NOMO-1 treated with DMSO at 0.1 percent for 48 hours (cell line): ENCODE results near the gene WT1.
"Not testable (repeated sequence)": the region's sequence is repeated elsewhere in the genome, so short reads cannot be mapped to it uniquely, and the experiment has no call there.

Source experiments
- DNase-seq: peaks from one replicate; lab custom pipeline; 2025; ENCODE audit not compliant: unreplicated experiment; lab: John Stamatoyannopoulos, UW

WT1 gene

DNA sequence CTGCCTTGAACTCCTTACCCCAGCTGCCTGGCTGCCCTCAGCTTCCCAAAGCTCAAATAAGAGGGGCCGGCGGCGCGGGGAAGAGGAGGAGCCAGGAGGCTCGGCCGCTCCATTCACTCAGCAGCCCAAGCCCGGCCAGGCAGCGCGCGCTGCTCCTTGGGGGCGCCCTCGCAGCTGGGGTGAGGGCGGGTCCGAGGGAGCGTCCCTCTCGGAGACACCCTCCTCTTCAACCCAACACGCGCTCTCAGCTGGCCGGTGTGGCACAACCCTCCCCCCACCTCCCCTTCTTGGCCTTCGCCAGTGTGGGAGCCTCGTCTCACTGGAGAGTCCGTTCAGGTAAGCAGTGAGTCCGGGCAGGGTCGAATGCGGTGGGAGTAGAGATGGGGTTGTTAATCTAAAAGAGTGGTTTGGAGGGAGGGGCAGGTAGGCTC, at the start of gene WT1:
TSS of gene WT1 (minus strand) at position 29 of the 431 bp plus-strand sequence.
- no peak for DNase-seq

DNA sequence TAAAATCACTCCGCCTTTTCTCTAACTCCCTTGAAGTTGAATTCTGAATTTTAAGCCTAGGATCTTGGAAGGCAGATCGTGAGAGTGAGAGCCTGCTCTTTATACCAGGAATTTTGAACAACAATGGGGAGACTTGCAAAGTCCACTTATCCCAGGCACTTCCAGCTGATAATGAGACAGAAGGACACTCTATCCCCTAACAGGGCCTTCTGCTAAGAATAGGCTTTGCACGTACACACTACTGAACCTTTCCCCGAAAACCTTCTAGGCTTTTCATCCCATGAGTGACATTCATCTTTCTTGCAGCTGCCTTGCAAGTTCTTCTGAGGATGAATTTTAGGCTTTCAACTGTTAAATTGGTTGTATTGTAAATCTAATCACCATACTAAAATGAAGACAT, 44.0 kb upstream of the WT1 start:
- DNase-seq, result no peak

DNA sequence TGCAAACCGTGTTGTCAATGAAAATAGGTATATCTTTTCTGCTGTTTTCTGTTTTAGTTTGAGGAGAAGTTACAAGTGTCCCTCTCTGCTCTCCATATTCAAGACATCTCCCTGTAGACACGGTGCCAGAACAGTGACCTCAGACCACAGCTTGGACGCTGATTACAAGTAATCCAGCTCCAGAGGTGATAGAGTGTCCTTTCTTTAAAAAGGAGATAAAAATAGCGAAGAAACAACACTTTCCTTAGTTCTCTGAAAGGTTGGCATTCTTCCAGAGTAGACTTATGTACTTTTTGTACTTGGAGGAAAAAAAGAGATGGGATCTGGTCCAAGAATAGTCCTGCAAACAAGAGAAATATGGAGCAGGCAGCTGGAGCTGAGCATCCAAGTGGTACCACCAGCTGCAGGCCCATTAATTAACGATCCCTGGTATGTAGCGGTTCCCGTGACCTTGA, 43.0 kb upstream of the WT1 start:
- DNase-seq, result no peak

DNA sequence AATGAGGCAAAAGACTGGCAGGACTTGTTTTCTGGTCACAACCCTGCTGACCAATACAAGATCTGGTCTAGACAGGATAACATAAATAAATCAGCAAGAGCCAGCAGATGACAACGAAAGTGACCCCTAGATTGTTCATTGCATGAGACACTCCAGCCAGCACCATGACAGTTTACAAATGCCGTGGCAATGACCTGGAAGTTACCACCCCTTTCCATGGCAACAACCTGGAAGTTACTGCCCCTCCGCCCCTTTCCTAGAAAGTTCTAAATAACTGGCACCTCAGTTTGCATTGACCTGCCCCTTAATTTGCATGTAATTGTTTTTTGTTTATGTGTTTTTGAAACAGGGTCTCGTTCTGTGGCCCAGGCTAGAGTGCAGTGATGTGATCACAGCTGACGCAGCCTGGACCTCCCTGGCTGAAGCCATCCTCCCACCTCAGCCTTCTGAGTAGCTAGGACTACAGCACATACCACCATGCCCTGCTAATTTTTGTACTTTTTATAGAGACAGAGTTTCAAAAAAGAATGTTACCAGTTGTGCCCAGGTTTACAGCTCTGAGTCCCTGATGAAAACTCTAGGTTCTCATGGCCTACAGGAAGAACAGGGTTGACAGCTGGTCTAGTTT, 38.1 kb upstream of the WT1 start:
- DNase-seq, result no peak

DNA sequence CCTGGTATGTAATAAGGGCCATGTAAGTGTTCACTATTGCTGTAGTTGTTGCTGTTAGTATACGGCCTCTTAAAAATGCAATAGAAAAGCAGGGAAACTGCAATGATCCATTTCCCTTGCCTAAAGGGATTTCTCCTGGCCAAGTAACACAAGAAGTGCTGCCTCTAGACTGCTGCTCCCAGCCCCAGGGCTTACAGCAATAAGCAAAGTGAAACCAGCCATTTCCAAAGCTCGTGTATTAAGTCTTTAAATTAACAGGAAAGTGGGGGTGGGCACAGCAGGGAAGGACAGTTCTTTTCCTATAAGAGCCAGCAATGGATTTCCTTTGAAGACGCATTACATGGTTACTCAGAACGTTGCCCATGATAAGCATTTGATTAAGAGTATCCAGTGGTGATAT, 36.9 kb upstream of the WT1 start:
- DNase-seq, result no peak

DNA sequence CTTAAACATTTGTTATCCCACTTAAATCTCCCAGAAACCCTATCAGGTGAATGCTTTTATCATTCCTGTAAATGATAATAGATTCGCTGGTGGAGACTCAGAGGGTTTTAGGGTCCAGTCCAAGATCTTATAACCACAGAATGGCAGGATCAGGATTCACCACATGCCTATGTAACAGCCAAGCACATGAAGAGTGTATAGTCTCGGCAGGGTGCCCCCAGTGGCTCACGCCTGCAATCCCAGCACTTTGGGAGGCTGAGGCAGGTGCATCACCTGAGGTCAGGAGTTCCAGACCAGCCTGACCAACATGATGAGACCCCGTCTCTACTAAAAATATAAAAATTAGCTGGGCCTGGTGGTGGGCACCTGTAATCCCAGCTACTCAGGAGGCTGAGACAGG, 36.2 kb upstream of the WT1 start:
- DNase-seq, result not testable (repeated sequence)

DNA sequence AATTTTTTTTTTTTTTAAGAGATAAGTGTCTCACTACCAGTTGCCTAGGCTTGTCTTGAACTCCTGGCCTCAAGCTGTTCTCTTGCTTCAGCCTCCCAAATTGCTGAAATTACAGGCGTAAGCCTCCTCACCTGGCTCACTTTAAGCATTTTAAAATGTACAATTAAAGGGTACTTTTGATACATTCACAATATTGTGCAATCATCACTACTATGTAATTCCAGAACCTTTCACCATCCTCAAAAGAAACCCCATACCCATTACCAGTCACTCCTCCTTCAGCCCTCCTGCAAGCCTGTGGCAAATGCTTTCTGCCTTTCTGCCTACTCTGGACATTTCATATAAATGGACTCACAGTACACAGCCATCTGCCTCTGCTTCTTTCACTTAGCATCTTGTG, 34.5 kb upstream of the WT1 start:
- no peak for DNase-seq

DNA sequence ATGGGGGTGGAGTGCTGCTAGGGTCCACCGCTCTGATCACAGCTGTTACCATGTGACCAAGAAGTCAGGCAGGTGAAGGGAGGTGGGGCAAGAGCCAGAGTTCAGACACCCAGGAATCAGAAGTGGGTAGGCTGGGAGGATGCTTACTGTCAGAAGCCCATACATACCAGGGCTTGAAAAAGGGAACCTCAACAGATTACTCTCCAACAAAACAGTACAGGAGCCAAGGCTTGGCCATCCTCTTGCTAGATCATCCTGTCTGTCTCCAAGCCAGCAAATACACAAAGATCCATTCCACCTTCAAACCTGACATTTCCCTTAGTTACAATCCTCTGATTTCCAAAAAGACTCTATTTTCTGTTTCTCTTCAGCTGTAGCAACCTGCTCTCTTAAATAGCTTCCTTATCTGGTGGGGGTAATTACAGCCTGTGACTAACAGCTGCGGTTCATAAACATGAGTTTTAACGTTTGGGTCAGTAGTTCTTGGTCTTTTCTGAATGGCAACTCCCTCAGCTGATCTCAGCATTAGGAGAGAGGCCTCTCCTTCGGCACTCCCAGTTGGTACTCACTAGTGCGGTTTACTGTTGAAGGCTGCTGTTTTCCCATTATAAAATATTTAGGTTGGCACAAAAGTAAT, 31.1 kb upstream of the WT1 start:
- DNase-seq, result peak; percentile 93

DNA sequence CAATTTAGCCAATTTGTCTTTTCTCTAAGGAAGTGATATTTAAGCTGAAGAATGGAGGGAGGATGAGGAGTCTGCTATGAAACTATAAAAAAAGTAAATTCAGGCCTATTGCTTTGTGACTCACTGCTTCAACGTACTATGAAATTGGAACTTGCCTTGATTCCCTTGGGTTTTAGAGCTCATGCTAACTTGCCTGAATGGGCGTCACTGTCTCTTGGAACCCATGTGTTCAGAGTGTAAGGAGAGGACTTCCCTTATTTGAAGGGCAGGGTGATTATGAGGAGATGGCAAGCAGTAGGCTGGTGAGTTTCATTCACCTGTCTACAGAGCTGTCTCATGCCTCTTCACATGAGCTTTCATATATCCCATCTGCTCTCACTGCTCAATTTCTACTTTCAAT, 28.7 kb upstream of the WT1 start:
- DNase-seq, result no peak

DNA sequence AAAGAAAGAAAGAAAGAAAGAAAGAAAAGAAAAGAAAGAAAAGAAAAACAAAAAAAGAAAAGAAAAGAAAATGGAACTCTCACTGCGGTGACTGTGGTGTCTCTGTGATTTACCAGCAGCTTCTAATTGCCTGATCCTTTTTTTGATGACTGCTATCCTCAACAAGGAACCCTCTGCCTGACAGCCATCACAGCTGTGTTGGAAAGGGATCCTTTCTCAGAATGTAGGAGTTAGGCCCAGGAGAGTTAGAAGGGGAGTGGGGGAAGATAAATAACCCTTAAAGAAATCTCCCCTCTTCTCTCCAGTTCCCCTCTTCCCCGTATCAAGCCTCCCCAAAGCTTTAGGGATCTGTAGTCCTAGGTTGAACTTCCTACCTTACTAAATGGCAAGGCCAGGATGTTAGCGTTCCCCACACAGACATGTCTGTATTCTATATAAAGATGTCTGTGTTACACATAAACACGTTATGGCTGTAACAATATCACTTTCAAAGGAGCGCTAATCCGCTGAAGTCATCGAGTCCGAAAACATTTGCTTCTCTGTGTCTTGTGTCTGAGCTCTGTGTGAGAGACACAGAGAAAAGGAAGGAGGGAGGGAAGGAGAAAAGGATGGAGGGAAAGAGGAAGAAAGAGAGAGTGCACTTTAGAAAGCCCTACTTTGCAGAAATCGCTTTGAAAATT, 26.8 kb upstream of the WT1 start:
- DNase-seq, result no peak

DNA sequence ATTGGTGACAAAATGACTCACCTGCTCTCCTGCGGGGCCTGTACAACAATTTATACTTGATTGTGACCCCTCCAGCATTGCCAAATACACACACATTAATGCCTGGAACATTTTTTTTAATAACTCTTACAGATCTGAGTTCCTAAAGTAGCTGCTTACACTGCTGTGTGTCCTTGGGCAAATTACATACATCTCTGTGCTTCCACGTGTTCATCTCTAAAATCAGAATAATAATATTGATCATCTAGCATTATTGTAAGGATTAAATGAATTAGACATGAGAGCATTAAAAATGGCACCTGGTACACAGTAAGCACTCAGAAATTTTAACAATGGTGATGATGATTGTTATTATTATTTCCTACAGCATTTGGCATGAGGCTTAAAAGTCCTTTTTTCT, 21.5 kb upstream of the WT1 start:
- DNase-seq, result no peak

DNA sequence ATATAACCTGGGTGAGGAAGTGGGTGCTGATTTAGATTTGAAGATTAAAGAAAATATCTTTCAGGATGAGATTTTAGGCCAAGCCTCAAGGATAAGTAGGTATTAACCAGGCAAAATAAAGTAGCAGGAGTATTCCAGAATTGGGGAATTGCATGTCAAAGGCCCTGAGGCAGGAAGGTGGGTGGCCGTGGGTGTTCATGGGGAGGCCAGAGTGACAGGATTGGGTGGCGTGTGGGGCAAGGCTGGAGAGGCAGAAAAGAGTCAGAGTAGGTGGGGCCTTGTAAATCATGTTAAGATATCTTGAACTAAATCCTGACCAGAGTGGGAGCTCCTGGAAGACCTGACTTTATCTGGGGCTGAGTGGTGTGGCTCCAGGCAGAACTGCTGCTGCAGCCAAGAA, 19.7 kb upstream of the WT1 start:
- DNase-seq, result no peak

DNA sequence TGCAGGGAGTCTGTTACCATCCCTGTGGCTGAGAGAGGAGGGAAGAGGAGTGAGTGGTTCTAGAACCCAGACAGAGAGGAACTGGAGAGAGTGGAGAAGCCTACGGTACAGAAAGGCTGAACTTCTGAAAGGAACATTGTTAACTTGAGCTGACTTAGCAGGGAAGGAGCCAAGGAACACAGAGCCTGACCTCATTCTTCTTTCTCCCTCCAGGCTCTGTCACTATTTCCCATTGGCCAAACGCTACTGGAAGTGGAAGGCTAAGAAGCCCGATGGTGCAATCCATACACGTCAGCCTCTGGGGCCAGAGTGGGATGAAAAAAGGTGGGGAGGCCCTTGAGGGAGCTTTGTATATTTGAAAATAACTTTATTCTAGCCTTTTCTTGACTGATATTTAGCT, 16.5 kb upstream of the WT1 start:
- no peak for DNase-seq

DNA sequence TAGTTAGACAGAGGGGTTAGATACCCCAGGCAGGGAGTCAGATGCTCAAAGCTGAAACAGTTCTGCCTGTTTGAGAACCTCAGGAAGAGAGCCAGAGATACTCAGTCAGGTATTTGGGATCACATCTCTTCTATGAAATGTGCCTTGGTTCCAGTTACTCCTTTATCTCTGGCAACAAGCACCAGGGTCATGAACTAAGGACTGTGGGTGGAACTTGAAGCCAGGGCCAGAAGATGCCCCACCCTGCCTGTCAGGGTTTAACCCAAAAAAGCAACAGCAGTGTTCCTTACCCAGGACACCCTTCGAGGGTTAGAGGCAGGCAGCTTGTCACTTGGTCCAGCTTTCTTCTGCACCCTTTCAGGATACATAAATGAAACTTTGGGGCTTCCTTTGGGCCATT, 15.0 kb upstream of the WT1 start:
- DNase-seq, result no peak

DNA sequence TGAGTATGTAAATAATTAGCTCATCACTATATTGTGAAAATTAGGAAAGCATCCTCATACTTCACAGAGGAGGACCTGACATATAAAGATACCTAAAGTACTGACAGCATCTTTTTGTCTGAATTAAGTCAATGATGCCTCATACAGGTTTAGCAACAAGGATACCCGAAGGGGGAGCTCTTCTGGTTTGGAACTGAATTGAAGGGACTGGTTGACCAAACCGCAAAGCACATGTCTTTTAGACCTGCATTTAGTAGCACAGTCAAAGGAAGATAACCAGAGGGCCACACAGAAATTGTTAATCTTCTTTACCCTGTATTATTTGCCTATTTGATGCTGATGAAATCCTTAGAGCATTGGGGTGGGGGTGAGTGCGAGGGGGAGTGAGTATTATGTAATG, 12.9 kb upstream of the WT1 start:
- peak; percentile 40 for DNase-seq

DNA sequence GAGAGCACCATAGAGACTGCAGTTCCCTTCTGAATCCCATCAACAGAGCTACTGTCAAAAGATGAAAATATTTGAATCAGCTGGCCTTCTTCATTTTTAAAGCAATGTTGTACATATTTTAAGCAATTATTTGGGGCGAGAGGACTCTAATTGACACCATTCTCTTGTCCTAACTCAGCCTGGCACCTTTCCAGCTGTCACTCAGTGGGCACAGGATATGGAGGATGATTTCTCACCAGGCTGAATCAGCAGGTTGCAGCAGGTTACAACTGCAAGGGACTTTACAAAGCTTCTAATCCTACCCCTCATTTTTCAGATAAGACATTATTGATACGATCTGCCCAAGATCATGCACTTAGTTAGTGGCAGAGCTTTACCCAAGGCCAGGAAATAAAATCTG, 11.9 kb upstream of the WT1 start:
- DNase-seq, result no peak

DNA sequence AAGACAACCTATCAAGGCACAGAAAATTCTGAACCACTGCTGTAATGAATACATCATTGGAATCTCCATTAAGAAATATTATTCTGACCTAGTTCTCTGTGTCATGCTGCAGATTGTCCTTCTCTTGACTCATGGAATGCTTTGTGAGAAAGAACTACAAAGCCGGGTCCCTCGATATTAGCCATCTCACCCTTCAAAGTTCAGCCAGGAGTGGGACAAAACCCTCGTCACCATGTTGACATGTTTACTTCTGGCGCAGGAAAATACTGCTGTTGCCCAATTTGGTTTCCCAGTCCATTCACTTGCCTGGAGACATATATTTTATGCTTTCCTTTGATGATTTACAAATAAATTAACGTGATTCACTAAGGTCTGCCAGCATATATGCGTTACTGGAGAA, 10.9 kb upstream of the WT1 start:
- DNase-seq, result no peak

DNA sequence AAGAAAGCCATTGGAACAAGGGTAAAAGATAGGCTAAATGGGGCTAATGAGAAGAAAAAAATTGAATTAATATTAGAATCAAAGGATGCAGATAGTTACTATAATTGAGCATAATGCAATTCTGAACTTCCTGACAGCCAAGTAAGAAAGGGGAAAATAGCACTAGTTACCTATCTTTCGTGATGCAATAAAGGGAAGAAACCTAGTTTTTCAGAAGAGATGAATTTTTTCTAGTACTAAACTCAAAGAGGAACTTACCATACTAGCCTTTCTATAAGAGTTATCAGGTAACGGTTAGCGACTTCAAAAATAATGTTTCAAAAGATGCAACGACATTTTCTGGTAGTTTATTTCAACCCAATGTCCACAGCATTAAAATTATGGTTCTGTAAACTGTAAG, 8.8 kb upstream of the WT1 start:
- peak; percentile 67 for DNase-seq

DNA sequence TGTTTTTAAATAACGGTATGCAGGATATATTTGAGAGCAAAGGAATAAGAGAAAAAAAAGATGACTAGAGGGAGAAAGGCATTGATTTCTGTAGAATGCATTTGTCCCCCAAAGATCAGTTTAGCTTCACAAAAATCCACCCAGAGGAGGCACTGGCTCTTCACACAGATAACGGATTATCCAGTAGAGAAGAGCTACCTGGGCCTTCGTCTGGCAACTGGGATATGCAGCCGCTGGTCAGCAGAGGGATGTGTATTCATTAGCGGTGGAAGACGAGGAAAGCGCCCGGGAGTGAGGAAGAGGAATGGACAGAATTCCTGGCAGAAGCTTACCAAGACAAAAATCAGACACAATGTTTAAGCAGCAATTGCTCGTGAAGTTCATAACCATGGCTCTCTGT, 5.6 kb upstream of the WT1 start:
- no peak for DNase-seq

DNA sequence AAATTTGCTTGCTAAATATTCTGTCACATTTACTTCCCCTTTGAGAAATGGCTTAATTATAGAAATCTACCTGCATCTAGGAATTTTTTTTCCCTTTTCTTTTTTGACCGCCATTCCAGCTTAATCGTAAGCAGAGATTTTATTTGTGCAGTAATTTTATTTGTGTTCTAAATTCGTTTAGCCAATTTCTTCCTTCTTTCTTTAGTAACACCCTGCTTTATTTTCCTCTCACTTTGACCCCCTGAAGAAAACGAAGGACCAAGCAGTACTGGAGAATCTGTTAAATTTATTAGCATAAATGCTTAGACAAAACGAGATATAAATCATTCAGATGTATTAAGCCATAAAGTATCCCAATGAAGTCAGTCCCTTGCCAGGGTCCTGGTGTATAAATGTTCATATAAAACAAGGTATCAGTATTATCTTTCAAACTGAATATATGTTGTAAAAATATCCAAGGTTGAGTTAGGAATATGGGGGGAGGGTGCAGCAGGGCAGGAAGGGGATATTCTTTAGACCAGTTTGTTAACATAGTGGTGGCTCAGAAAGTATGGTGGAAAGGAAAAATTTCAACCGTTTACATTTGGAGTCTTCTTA, 5.1 kb upstream of the WT1 start:
- no peak for DNase-seq

DNA sequence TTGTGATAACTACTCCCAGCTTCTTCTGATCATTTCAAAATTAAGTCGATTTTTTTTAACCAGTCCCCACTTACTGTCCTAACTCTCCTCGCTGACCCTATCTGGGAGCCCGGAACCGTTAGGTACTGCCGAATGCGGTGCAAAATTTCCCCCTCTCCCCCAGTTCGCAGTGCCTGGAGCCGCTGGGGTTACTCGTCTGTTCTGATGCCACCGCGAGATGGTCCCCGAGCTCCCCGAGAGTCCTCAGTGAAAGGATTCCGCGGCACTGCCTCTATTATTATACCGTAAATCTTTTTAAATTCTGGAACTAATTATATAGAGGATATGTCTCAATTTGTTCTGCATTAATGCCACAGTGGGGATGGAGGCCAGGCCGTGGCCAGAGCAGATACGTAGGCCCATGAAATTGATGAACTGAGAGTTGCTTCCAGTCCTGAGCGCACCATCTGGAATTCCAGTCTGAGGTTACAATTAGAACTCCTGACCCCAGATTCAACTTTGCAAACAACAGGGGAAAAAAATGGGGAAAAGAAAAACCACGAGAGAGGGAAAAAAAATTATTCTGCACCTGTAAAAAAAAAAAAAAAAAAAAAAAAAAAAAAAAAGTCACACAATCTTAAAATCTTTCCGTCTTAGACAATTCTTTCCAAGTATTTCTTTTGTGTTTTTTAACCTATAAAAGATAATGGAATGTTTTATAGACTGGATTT, 4.3 kb upstream of the WT1 start:
- DNase-seq, result no peak
